NCI-H1694 treated with DMSO at 0.1 percent for 48 hours (cell line): Measurements from ENCODE around the gene DCAF5.
"Not testable (repeated sequence)": the region's sequence is repeated elsewhere in the genome, so short reads cannot be mapped to it uniquely, and the experiment has no call there.

Experiments used
- DNase-seq: peaks from one replicate; lab custom pipeline; 2025; lab: John Stamatoyannopoulos, UW

DCAF5 gene

GRCh38 chr14:69041783-69042182 lies 111.1 kb downstream of the DCAF5 start:
- DNase-seq, result no peak

DNA sequence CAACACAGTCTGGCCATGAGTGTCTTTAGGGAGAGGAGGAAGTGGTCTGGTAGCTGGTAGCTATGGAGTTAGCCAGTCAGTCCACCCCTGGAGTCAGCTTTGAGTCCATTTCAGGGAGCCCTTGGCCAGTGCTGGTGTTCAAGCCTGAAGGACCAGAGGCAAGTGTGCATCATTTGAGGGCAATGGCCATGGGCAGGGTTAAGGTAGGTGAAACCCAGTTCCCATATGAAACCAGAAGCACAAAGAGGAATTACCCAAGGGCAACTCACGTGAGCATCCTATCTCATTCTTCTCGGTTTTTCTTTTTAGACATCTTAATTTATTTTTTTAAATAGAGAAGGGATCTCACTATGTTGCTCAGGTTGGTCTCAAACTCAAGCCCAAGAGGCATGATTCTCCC lies 112.6 kb downstream of the DCAF5 start:
- DNase-seq, result no peak

- no peak for DNase-seq
Observed at GRCh38 chr14:69039288-69039628, 113.7 kb downstream of the DCAF5 start.

DNA sequence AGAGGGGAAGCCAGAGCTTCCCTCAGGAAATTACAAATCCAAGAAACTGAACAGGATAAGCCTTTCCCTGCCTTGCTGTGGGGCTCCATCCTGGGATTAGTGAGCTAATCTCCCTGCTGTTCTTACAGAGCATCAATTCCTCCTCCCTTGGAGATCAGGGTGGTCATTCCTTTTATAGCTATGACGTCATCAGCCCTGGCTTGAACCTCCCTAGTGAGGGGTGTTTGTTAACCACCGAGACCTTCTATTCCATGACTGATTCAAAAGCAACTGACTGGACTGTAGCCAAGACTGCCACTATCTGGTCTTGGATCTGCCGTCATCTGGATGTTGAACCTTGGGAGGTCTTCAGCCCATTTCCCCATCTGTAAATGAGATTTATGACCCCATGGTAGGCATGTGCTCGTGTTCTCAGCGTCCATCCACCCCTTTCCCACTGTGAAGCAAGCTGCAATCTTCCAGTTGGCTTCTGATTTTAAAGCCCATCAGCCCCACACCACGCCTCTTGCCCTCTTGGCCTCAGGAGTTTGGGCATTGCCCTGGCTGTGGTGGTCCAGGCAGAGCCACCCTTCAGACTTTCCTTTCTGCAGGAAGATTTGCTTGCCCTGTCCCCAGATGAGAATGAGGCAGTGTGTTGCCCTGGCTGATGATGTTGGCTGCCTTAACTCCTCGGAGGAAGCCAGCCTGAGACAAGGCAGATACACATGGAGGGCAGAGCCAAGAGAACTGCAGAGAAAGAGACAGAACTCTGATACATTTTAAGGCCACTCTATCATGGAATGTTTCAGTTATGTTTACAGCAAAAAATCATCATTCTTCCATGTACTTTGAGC lies 114.2 kb downstream of the DCAF5 start:
- no peak for DNase-seq

DNA sequence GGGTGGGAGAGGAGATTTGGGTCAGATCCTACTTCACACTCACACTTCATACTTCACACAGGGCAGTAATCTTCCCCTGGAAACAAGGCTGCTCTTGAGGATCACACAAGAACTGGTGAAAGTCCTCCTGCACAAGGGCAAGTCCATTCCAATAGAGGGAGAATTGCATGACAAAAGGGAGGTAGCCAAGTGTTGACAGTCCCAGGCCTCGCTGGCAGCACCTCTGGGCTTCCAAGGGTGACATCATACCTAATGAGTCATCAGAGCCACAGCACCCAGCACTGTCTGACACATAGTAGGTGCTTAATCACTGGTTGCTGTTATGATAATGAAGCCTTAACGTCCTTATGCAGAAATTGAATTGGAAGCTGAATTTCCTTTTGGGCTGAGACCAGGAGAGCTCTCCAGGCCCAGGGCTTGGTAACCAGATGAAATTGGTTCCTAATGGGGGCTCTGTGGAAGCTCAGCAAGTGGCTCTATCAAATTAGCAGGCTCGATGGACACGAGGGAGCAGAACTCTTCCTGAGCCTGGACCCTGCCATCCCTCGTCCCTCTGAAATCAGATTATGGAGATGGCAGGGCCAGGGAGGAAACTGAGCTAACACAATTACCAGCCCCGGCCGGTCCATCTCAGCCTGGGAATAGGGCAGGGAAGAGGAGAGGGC lies 115.0 kb downstream of the DCAF5 start:
- DNase-seq, result no peak

DNA sequence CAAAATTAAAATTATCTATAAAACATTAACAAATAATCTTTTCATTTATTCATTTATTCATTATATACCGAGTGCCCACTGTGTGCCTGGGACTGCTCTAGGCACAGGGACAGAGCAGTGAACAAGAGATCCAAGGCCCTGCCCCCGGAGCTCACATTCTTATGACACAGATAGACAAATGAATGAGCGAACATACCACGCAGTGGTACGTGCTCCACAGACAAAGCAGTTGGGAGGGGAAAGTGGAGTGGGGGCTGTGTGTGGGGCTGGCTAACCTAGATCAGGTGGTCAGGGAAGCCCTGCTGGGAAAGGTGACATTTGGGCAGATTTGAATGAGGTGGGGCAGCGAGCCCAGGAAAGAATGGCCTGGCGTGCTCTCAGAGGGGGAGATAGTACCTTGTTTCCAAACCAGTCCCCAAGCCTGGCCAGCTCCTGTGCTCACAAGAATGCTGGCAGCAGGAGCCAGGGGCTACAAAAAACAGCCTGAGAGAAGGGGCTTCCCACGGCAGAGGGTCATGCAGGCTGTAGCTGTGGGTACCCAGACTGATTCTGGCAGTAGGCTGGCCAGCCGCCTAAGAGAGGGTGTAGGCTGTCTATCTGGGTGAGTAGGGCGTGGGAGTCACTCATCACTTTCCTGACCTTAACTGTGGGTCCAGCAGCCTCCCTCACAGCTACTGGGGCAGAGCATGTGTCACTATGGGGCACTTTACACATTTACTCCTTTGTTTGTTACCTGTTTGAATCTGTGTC lies 116.0 kb downstream of the DCAF5 start:
- DNase-seq, result no peak

- DNase-seq, result no peak
Observed at GRCh38 chr14:69034612-69035262, 118.2 kb downstream of the DCAF5 start.

- no peak for DNase-seq
Observed at GRCh38 chr14:69027242-69027913, 125.5 kb downstream of the DCAF5 start.

- DNase-seq, result no peak
Observed at GRCh38 chr14:69023035-69023434, 129.9 kb downstream of the DCAF5 start.

DNA sequence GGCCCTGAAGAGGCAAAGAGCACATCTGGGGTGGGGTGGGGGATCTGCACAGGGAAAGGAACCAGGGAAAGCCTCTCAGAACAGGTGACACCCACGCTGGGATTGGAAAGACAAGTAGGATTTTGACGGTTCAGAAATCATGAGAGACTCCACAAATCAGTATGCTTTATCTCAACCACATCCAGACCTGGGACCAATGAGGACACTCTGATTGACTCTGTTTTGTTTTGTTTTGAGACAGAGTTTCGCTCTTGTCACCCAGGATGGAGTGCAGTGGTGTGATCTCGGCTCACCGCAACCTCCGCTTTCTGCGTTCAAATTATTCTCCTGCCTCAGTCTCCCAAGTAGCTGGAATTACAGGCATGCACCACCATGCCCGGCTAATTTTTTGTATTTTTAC lies 130.8 kb downstream of the DCAF5 start:
- DNase-seq, result not testable (repeated sequence)

DNA sequence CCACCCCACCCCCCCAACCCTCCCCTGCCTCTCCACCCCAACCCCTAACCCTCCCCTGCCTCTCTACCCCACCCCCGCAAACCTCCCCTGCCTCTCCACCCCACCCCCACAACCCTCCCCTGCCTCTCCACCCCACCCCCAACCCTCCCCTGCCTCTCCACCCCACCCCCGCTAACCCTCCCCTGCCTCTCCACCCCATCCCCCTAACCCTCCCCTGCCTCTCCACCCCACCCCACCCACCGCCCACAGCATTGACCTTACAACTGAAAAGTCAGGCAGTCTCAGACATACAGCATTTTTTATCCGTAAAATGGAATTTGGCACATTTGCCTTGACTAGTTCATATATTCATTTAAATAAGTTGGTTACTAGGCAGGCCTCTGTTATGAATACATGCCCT lies 135.2 kb downstream of the DCAF5 start:
- no peak for DNase-seq

DNA sequence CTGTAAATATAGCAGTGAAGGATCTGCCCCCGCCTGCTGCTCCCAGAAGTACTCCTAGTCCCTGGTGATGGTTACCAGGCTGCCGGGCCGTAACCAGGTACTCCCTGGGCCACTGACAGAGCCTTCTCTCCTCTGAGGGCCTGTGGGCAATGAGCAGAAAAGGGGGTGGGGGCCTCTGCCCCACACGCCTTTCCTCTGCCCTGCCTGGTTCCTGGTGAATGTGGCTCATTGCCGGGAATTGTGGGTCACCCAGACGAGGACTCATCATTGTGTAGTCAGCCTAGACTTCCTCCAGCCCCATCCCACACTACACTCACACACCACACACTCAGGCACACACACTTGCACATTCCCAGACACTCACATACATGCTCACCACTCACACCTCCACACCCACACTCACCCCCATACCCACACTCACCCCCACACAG lies 138.1 kb downstream of the DCAF5 start:
- no peak for DNase-seq

- no peak for DNase-seq
Observed at GRCh38 chr14:69013943-69014782, 138.8 kb downstream of the DCAF5 start.

- no peak for DNase-seq
Observed at GRCh38 chr14:69012256-69012953, 140.5 kb downstream of the DCAF5 start.

DNA sequence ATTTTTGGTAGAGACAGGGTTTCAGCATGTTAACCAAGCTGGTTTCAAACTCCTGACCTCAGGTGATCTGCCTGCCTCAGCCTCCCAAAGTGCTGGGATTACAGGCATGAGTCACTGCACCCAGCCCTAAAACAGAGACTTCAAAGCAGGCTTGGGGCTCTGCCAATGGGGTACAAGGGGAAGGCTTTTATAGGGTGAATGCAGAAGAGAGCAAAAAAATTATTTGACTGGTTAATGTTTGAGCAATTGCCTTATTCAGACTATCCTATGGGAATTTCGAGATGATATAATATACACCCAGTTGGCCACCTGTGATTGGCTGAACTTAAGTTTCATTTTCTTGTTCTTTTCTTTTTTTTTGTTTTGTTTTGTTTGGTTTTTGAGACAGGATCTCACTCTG lies 142.3 kb downstream of the DCAF5 start:
- DNase-seq, result no peak

DNA sequence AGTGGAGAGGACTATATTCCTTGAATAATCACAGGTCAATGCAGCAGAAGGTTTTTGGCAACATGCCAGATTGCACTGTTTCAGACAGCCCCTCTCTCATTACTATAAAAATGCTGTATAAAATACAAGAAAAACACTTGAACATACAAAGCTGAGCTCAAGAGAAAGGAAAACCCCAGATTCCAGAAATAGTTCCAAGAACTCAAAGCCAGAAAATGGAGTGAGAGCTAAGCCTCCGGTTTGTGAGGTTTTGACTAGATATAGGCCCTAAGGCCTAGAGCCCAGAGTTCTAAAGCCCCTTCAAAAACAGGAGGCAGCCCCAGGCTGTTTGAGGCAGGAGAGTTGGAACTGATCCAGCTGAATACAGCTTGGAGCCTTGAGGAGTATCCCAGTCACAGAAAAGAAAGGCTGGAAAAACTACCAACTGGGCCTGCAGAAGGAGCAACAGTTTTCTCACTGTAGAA lies 144.5 kb downstream of the DCAF5 start:
- DNase-seq, result no peak

GRCh38 chr14:69006346-69006745 lies 146.6 kb downstream of the DCAF5 start:
- no peak for DNase-seq

- no peak for DNase-seq
Observed at GRCh38 chr14:69005432-69006148, 147.3 kb downstream of the DCAF5 start.

DNA sequence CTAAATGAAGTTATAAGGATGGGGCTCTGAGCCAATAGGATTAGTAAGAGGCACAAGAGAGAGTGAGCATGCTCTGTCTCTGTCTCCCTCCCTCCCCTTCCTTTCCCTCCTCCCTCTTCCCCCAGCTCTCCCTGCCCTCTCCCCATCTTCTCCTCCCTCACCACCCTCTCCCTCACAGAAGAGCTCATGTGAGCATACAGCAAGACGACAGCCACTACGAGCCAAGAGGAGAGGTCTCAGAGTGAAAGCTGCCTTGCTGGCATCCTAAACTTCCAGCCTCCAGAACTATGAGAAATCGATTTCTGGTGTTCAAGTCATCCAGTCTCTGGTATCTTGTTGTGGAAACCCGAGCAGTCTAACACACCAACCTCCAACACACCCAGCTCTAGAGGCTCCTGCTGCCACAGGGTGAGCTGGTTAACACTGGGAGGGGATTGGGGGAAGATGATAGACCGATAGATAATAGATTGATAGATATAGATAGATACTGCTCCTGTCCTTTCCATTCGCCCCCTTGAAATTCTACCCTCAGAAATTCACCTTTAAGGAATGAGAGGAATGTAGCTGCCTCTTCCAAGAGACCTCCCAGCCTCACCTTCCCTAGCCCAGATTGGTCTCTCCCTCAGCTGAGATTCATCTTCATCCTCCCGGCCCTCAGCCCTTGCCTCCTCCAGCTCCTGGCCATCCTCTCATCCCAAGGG lies 148.0 kb downstream of the DCAF5 start:
- no peak for DNase-seq
